RWPE1 (cell line): Measurements from ENCODE around the gene GDF9.
A peak's percentile ranks its signal among the peaks of the same experiment; 100 is the strongest.

Experiments used
- CTCF ChIA-PET: fragments of 350-600 bp; sonication (Branson Sonifier 250); formaldehyde crosslinking; extraction: SDS; loops from one replicate; lab custom pipeline; 2021; lab: Yijun Ruan, JAX
- POLR2A ChIA-PET: fragments of 400-600 bp; formaldehyde crosslinking; extraction: SDS; loops from one replicate; lab custom pipeline; 2020; ENCODE audit warnings: antibody characterized with exemption; ENCODE audit not compliant: low non-redundant PET; lab: Yijun Ruan, JAX
- DNase-seq: peaks from one replicate; pipeline ENCODE4 v3.0.0; 2012; ENCODE audit warnings: low spot score
- H3K27ac ChIP-seq: fragments of 450-650 bp; 2 replicates; pipeline ENCODE4 v1.5.1; 2017
- TF ChIP-seq, protein P1 (sequence below): fragments of 450-650 bp; conservative IDR thresholded peaks from 2 replicates; pipeline ENCODE4 v1.5.1; 2017; ENCODE audit warnings: low read depth, mild to moderate bottlenecking

GDF9 gene

GRCh38 chr5:132820162-132820754 lies 46.0 kb downstream of the GDF9 start:
- CTCF ChIA-PET = interaction anchor here (0.5 to 2.4 kb wide), 39 partner anchors 9 to 641 kb away, joined by 3 to 21 read pairs (median 4); partner anchors contain the start of genes CCNI2, KIF3A and SHROOM1
- DNase-seq = peak; percentile 88
- TF ChIP-seq, protein P1, sequence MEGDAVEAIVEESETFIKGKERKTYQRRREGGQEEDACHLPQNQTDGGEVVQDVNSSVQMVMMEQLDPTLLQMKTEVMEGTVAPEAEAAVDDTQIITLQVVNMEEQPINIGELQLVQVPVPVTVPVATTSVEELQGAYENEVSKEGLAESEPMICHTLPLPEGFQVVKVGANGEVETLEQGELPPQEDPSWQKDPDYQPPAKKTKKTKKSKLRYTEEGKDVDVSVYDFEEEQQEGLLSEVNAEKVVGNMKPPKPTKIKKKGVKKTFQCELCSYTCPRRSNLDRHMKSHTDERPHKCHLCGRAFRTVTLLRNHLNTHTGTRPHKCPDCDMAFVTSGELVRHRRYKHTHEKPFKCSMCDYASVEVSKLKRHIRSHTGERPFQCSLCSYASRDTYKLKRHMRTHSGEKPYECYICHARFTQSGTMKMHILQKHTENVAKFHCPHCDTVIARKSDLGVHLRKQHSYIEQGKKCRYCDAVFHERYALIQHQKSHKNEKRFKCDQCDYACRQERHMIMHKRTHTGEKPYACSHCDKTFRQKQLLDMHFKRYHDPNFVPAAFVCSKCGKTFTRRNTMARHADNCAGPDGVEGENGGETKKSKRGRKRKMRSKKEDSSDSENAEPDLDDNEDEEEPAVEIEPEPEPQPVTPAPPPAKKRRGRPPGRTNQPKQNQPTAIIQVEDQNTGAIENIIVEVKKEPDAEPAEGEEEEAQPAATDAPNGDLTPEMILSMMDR = peak; percentile 93
- POLR2A ChIA-PET = interaction anchor here (0.6 to 1.2 kb wide), 5 partner anchors 34 to 550 kb away, joined by 3 to 9 read pairs (median 6); no protein-coding TSS in a partner anchor
- H3K27ac ChIP-seq = no peak overlapping the region

DNA sequence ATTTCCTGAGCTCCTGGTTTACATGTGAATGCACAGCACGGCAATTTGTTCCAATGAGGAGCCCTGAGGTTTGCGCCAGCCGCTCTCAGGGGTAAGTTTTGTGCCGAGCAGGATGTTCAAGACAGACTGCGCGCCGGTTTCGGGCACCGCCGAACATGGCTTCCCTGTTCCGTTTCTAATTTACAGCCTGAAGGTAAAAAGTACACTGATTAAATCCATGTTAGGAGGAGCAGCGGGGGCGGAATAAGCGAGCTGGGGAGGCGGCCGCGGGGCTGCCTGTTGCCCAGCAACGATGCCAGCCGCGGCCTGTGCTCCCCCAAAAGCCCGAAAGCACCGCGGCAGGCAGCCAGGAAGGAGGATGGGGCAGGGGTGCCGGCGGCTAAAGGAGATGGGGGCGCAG lies 46.8 kb downstream of the GDF9 start:
- POLR2A ChIA-PET = interaction anchor here (0.6 to 1.2 kb wide), 2 partner anchors 43 to 46 kb away, joined by 3 to 6 read pairs; partner anchors contain the start of gene SEPTIN8
- DNase-seq = no peak
- CTCF ChIA-PET = interaction anchor here (0.5 to 2.4 kb wide), 30 partner anchors 9 to 640 kb away, joined by 3 to 21 read pairs (median 4); partner anchors contain the start of genes CCNI2, KIF3A and SHROOM1
- H3K27ac ChIP-seq = no peak overlapping the region
- TF ChIP-seq, protein P1 = no peak

DNA sequence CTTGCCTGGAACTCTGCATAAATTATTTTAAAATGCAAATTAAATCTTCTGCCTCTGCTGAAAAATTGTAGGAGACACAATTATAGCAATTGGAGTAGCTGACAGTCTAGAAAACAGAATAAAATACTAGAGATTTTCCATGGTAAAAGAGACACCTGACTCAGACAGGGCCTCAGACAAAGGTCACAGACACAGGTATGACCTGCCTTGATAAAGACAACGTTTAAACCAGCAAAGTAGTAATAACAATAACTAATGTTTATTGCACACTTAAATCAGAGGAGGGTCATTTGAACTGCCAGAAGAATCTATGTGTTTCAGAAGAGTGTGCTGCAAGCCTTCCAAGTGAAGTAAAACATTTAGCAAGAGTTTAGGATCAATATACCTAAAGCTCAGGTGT lies 49.3 kb downstream of the GDF9 start:
- no peak overlapping the region for H3K27ac ChIP-seq
- no peak for DNase-seq
- TF ChIP-seq, protein P1 = no peak
- POLR2A ChIA-PET = interaction anchor here (1.2 kb wide), 1 partner anchor 79 kb away, joined by 3 read pairs; the partner anchor contains the start of gene KIF3A
- CTCF ChIA-PET = interaction anchor here (0.9 to 1.0 kb wide), 2 partner anchors 65 to 291 kb away, joined by 3 to 4 read pairs; no protein-coding TSS in a partner anchor

- no peak for DNase-seq
- POLR2A ChIA-PET = no interaction called here
- TF ChIP-seq, protein P1 = no peak
- no peak overlapping the region for H3K27ac ChIP-seq
- CTCF ChIA-PET = interaction anchor here (1.5 kb wide), 1 partner anchor 13 kb away, joined by 3 read pairs; no protein-coding TSS in a partner anchor
Measured at GRCh38 chr5:132816554-132816953, 49.7 kb downstream of the GDF9 start.

- DNase-seq = no peak
- POLR2A ChIA-PET = no interaction called here
- CTCF ChIA-PET = interaction anchor here (0.7 to 1.5 kb wide), 2 partner anchors 14 to 289 kb away, joined by 3 read pairs; no protein-coding TSS in a partner anchor
- no peak overlapping the region for H3K27ac ChIP-seq
- TF ChIP-seq, protein P1 = no peak
Measured at GRCh38 chr5:132816083-132816482, 50.2 kb downstream of the GDF9 start.

GRCh38 chr5:132815454-132815853 lies 50.8 kb downstream of the GDF9 start:
- CTCF ChIA-PET = interaction anchor here (0.7 to 1.5 kb wide), 3 partner anchors 14 to 289 kb away, joined by 3 to 4 read pairs (median 3); no protein-coding TSS in a partner anchor
- peak; percentile 24 for DNase-seq
- H3K27ac ChIP-seq = no peak overlapping the region
- POLR2A ChIA-PET = interaction anchor here (0.6 kb wide), 1 partner anchor 39 kb away, joined by 5 read pairs; no protein-coding TSS in a partner anchor
- TF ChIP-seq, protein P1 = no peak
